H1 (cell line): Measurements from ENCODE around the gene ZNF592. TPM values are rescaled to one million over a fixed set of nuclear protein-coding genes. Genes with fewer than 3 reads are reported as not detected.

Experiments
- CREB1 ChIP-seq: IDR thresholded peaks from 2 replicates; pipeline ENCODE4 v1.6.1; 2012; ENCODE audit warnings: inconsistent platforms
- KDM1A ChIP-seq: fragments of 200-600, 300-600 bp; sonication (generic); IDR thresholded peaks from 2 replicates; pipeline ENCODE4 v1.7.1; 2016; ENCODE audit warnings: mild to moderate bottlenecking, low read length, borderline replicate concordance
- MAFK ChIP-seq: IDR thresholded peaks from 2 replicates; pipeline ENCODE4 v1.6.1; 2012; ENCODE audit warnings: low read depth, mild to moderate bottlenecking, improper control_type of control experiment, low read length
- PHF8 ChIP-seq: fragments of 200-600 bp; sonication (generic); conservative IDR thresholded peaks from 2 replicates; pipeline ENCODE4 v1.7.1; 2012; ENCODE audit warnings: low read depth, mild to moderate bottlenecking, inconsistent platforms, low read length, moderate library complexity
- POLR2AphosphoS5 ChIP-seq: IDR thresholded peaks from 2 replicates; pipeline ENCODE4 v1.6.1; 2011; ENCODE audit warnings: low read depth, low read length
- POU5F1 ChIP-seq: IDR thresholded peaks from 2 replicates; pipeline ENCODE4 v1.6.1; 2011; ENCODE audit warnings: low read depth, mild to moderate bottlenecking, low read length, moderate library complexity
- RAD21 ChIP-seq, 2 experiments: IDR thresholded peaks in 1 of 2; conservative IDR thresholded peaks in 1 of 2; 2 replicates each; pipeline ENCODE4 v1.6.1; 2011; ENCODE audit warnings: low read depth in 2 of 2, low read length in 2 of 2, improper control_type of control experiment in 1 of 2, inconsistent platforms in 1 of 2, mild to moderate bottlenecking in 1 of 2, moderate library complexity in 1 of 2
- SP4 ChIP-seq: IDR thresholded peaks from 2 replicates; pipeline ENCODE4 v1.6.1; 2012; ENCODE audit warnings: low read length, inconsistent platforms
- polyA plus RNA-seq, 7 experiments: library from polyadenylated mRNA; depleted of rRNA in 3 of 7; stranded (reverse) in 5 of 7; unstranded in 2 of 7; fragments of >200 nt in 5 of 7; fragments of 200-250 nt in 2 of 7; gene quantifications; 1 replicate in 5 of 7; 2 replicates in 1 of 7; 4 replicates in 1 of 7; pipeline versions ENCODE4 v1.2.1 to v1.2.3, GENCODE V29; 2011 to 2013; ENCODE audit warnings: missing spikeins in 2 of 7, mixed read lengths in 2 of 7
- total RNA-seq: library from RNA; stranded (reverse); fragmentation: NEBNext Ultra II Directional; extraction: Animal tissue kit (Norgen Biotek cat#: 25700); gene quantifications from 2 replicates; pipeline ENCODE4 v1.2.1, GENCODE V29; 2021

Gene ZNF592
- total and polyA plus RNA-seq, 2 of the 8 experiments (the other 6 are each of a cell fraction or from before 2014, with no cell fraction given), result 14.2 to 33.0 TPM

- peak; percentile 42 for TF ChIP-seq RAD21 (IDR thresholded peaks at IDR 0.05 in 1 of 2, conservative IDR thresholded peaks at IDR 0.05 in 1 of 2; ENCODE audit: low read depth in 2 of 2, low read length in 2 of 2)
- no peak for TF ChIP-seq PHF8
- TF ChIP-seq MAFK, result peak; percentile 21; the same call in 1 of the 2 replicates
- no peak for TF ChIP-seq SP4
- TF ChIP-seq POLR2AphosphoS5, result no peak
- TF ChIP-seq KDM1A, result peak; percentile 26; the same call in 1 of the 2 replicates
- peak; percentile 30; the same call in 1 of the 2 replicates for TF ChIP-seq CREB1
- TF ChIP-seq POU5F1, result no peak
- TF ChIP-seq, all 59 proteins: peak for 6
These were observed 35.3 kb downstream of the ZNF592 start (continued) for GRCh38 chr15:84783493-84784251.
